GM19043 (cell line): ENCODE measurements around the gene RPS6KA1.
"Not testable (repeated sequence)": the region's sequence is repeated elsewhere in the genome, so short reads cannot be mapped to it uniquely, and the experiment has no call there.

Experiments
- ATAC-seq: cut with Tn5 transposase; IDR thresholded peaks from one replicate; pipeline ENCODE4 v1.9.1; 2021; ENCODE audit warnings: low read depth; ENCODE audit not compliant: unreplicated experiment

Gene RPS6KA1

GRCh38 chr1:26529655-26530409 lies at the start of gene RPS6KA1:
RPS6KA1 (plus strand) TSS chr1:26529761; CDS start chr1:26529921, 160 bp downstream.
- ATAC-seq, result peak; percentile 77

GRCh38 chr1:26482921-26483320 lies 46.6 kb upstream of the RPS6KA1 start:
- no peak for ATAC-seq

GRCh38 chr1:26483980-26484379 lies 45.6 kb upstream of the RPS6KA1 start:
- ATAC-seq, result no peak

GRCh38 chr1:26490155-26490554 lies 39.4 kb upstream of the RPS6KA1 start:
- no peak for ATAC-seq

- no peak for ATAC-seq
Observed at GRCh38 chr1:26493267-26493666, 36.3 kb upstream of the RPS6KA1 start.

GRCh38 chr1:26493938-26494337 lies 35.6 kb upstream of the RPS6KA1 start:
- ATAC-seq, result no peak

- no peak for ATAC-seq
Observed at GRCh38 chr1:26496861-26497260, 32.7 kb upstream of the RPS6KA1 start.

GRCh38 chr1:26498894-26499293 lies 30.7 kb upstream of the RPS6KA1 start:
- no peak for ATAC-seq

GRCh38 chr1:26500488-26501175 lies 28.9 kb upstream of the RPS6KA1 start:
- ATAC-seq, result peak; percentile 45

GRCh38 chr1:26510711-26511110 lies 18.9 kb upstream of the RPS6KA1 start:
- not testable (repeated sequence) for ATAC-seq

GRCh38 chr1:26515836-26516235 lies 13.7 kb upstream of the RPS6KA1 start:
- not testable (repeated sequence) for ATAC-seq

- no peak for ATAC-seq
Observed at GRCh38 chr1:26516987-26517765, 12.4 kb upstream of the RPS6KA1 start.

GRCh38 chr1:26517766-26518049 lies 11.9 kb upstream of the RPS6KA1 start:
- no peak for ATAC-seq

- ATAC-seq, result no peak
Observed at GRCh38 chr1:26518355-26518754, 11.2 kb upstream of the RPS6KA1 start.

GRCh38 chr1:26520339-26520738 lies 9.2 kb upstream of the RPS6KA1 start:
- ATAC-seq, result no peak

- ATAC-seq, result no peak
Observed at GRCh38 chr1:26521669-26522030, 7.9 kb upstream of the RPS6KA1 start.

GRCh38 chr1:26522073-26522472 lies 7.5 kb upstream of the RPS6KA1 start:
- no peak for ATAC-seq

- no peak for ATAC-seq
Observed at GRCh38 chr1:26524181-26524580, 5.4 kb upstream of the RPS6KA1 start.

- no peak for ATAC-seq
Observed at GRCh38 chr1:26526287-26526686, 3.3 kb upstream of the RPS6KA1 start.

GRCh38 chr1:26529405-26529654 lies 231 bp upstream of the RPS6KA1 start:
- ATAC-seq, result peak; percentile 24

- no peak for ATAC-seq
Observed at GRCh38 chr1:26530410-26530894, 891 bp downstream of the RPS6KA1 start.
